ENCODE results near the gene LIG3. TPM values are rescaled to one million over a fixed set of nuclear protein-coding genes. Genes with fewer than 3 reads are reported as not detected.

The LIG3 gene
- total RNA-seq, 1 experiment from 2014 or later = 56.4 TPM

- intact Hi-C loops (cut with micrococcal nuclease; ENCODE audit: unreplicated experiment) = no loop called here
- ChIA-PET CTCF (no interaction called here), POLR2A (interaction anchor here (0.5 to 0.6 kb wide), 2 partner anchors 40 to 116 kb away, joined by 3 read pairs; no protein-coding TSS in a partner anchor)
- no peak for DNase-seq (ENCODE audit: low read depth, low spot score)
- in situ Hi-C loops (cut with HindIII; ENCODE audit: low pct_unique_long_range_greater_than_20kb, low sequenced_read_pairs) = no loop called here
- Histone ChIP-seq H3K27ac (ENCODE audit: low read length) (no peak overlapping the region), H3K4me1 (ENCODE audit: control insufficient read depth, insufficient read depth, low read length) (peaks cover 9% of the 10 kb centered on the region), H3K36me3 (ENCODE audit: control insufficient read depth, insufficient read depth, low read length) (no peaks in the 10 kb centered on the region), H3K4me3 (ENCODE audit: low read depth in 2 of 2, low read length in 2 of 2) (no peak overlapping the region), H3K9me3 (ENCODE audit: control insufficient read depth, insufficient read depth, low read depth, low read length) (no peaks in the 10 kb centered on the region), H3K27me3 (ENCODE audit: control insufficient read depth, insufficient read depth, low read length) (no peaks in the 10 kb centered on the region)
- no peak for ATAC-seq
- TF ChIP-seq SIN3A (IDR thresholded peaks at IDR 0.05; ENCODE audit: borderline replicate concordance, insufficient read depth, low read depth, low read length) (no peak), CTCF (IDR thresholded peaks at IDR 0.05) (no peak), POLR2AphosphoS5 (IDR thresholded peaks at IDR 0.05; ENCODE audit: low read depth, low read length) (no peak), TCF7L2 (IDR thresholded peaks at IDR 0.05; ENCODE audit: low read depth, low read length) (no peak)
- TF ChIP-seq, protein P1, sequence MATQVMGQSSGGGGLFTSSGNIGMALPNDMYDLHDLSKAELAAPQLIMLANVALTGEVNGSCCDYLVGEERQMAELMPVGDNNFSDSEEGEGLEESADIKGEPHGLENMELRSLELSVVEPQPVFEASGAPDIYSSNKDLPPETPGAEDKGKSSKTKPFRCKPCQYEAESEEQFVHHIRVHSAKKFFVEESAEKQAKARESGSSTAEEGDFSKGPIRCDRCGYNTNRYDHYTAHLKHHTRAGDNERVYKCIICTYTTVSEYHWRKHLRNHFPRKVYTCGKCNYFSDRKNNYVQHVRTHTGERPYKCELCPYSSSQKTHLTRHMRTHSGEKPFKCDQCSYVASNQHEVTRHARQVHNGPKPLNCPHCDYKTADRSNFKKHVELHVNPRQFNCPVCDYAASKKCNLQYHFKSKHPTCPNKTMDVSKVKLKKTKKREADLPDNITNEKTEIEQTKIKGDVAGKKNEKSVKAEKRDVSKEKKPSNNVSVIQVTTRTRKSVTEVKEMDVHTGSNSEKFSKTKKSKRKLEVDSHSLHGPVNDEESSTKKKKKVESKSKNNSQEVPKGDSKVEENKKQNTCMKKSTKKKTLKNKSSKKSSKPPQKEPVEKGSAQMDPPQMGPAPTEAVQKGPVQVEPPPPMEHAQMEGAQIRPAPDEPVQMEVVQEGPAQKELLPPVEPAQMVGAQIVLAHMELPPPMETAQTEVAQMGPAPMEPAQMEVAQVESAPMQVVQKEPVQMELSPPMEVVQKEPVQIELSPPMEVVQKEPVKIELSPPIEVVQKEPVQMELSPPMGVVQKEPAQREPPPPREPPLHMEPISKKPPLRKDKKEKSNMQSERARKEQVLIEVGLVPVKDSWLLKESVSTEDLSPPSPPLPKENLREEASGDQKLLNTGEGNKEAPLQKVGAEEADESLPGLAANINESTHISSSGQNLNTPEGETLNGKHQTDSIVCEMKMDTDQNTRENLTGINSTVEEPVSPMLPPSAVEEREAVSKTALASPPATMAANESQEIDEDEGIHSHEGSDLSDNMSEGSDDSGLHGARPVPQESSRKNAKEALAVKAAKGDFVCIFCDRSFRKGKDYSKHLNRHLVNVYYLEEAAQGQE (IDR thresholded peaks at IDR 0.05; ENCODE audit: insufficient read depth in 1 of 2, low read depth in 2 of 2, low read length in 1 of 2) = no peak
- no TSS peak for BruUV-seq (replicated peaks)
These were observed 72.9 kb downstream of the LIG3 start for GRCh38 chr17:35053204-35053603.

GRCh38 chr17:35056013-35056412 lies 75.7 kb downstream of the LIG3 start:
- Histone ChIP-seq H3K4me3 (ENCODE audit: low read depth in 2 of 2, low read length in 2 of 2) (no peak overlapping the region), H3K9me3 (ENCODE audit: control insufficient read depth, insufficient read depth, low read depth, low read length) (no peaks in the 10 kb centered on the region), H3K27me3 (ENCODE audit: control insufficient read depth, insufficient read depth, low read length) (no peaks in the 10 kb centered on the region), H3K27ac (ENCODE audit: low read length) (no peak overlapping the region), H3K36me3 (ENCODE audit: control insufficient read depth, insufficient read depth, low read length) (no peaks in the 10 kb centered on the region), H3K4me1 (ENCODE audit: control insufficient read depth, insufficient read depth, low read length) (peaks cover 9% of the 10 kb centered on the region)
- intact Hi-C loops (cut with micrococcal nuclease; ENCODE audit: unreplicated experiment) = no loop called here
- POLR2A ChIA-PET = no interaction called here
- BruUV-seq (replicated peaks) = no TSS peak
- in situ Hi-C loops (cut with HindIII; ENCODE audit: low pct_unique_long_range_greater_than_20kb, low sequenced_read_pairs) = no loop called here
- TF ChIP-seq POLR2AphosphoS5 (IDR thresholded peaks at IDR 0.05; ENCODE audit: low read depth, low read length) = no peak
- no peak for ATAC-seq
- CTCF ChIA-PET = interaction anchor here (0.7 kb wide), 1 partner anchor 15 kb away, joined by 13 read pairs; no protein-coding TSS in a partner anchor
- DNase-seq (ENCODE audit: low read depth, low spot score) = no peak

DNA sequence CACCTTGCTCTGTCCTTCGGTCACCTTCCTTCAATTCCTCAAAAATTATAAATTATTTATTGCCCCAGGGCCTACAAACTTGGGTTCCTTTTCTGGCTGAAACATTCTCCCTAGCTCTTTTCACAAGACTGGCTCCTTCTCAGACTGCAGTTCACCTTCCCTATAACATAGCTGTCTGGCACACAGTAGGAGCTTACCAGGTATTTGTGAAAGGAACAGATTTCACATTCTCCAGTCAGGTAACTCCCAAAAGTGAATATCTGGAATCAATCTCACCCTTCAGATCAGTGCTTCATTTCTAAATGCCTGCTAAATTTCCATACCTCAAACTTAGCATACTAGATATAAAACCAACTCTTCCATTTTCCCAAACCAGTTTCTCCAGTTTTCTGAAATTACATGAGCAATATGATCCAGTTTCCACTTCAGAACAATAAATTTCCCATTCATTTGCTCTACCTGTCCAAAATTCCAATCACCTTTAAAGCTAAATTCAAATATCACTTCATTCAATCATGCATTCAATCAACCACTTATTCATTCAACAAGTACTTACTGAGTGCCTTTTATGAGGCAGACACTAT lies 77.1 kb downstream of the LIG3 start:
- POLR2A ChIA-PET = no interaction called here
- Histone ChIP-seq H3K27me3 (ENCODE audit: control insufficient read depth, insufficient read depth, low read length) (no peaks in the 10 kb centered on the region), H3K4me3 (ENCODE audit: low read depth in 2 of 2, low read length in 2 of 2) (no peak overlapping the region), H3K36me3 (ENCODE audit: control insufficient read depth, insufficient read depth, low read length) (no peaks in the 10 kb centered on the region), H3K9me3 (ENCODE audit: control insufficient read depth, insufficient read depth, low read depth, low read length) (no peaks in the 10 kb centered on the region), H3K27ac (ENCODE audit: low read length) (no peak overlapping the region), H3K4me1 (ENCODE audit: control insufficient read depth, insufficient read depth, low read length) (no peaks in the 10 kb centered on the region; the same call in none of the 2 replicates)
- no peak for DNase-seq (ENCODE audit: low read depth, low spot score)
- no peak for ATAC-seq
- BruUV-seq (replicated peaks) = TSS peak; percentile 16
- intact Hi-C loops (cut with micrococcal nuclease; ENCODE audit: unreplicated experiment) (no loop called here), in situ Hi-C loops (cut with HindIII; ENCODE audit: low pct_unique_long_range_greater_than_20kb, low sequenced_read_pairs) (no loop called here)
- TF ChIP-seq TCF7L2 (IDR thresholded peaks at IDR 0.05; ENCODE audit: low read depth, low read length) (no peak), CTCF (IDR thresholded peaks at IDR 0.05) (no peak), POLR2AphosphoS5 (IDR thresholded peaks at IDR 0.05; ENCODE audit: low read depth, low read length) (no peak), SIN3A (IDR thresholded peaks at IDR 0.05; ENCODE audit: borderline replicate concordance, insufficient read depth, low read depth, low read length) (no peak)
- TF ChIP-seq, protein P1 (IDR thresholded peaks at IDR 0.05; ENCODE audit: insufficient read depth in 1 of 2, low read depth in 2 of 2, low read length in 1 of 2) = no peak
- CTCF ChIA-PET = no interaction called here

Measured in Panc1 (cell line).